Natural killer cell (primary cell): Measurements from ENCODE around the gene UGT1A3. TPM values are rescaled to one million over a fixed set of nuclear protein-coding genes. Genes with fewer than 3 reads are reported as not detected.

Experiments used
- ATAC-seq, 3 donors: fragments of 150-1000 bp in 2 of 3; fragments of 200-7000 bp in 1 of 3; cut with Tn5 transposase; 1 replicate in 1 of 3; 2 replicates in 2 of 3; pipeline ENCODE4 v1.10.0; 2021; ENCODE audit warnings: mild to moderate bottlenecking in 2 of 3, moderate library complexity in 2 of 3
- DNase-seq, 2 donors: peaks; one replicate each; pipeline versions ENCODE4 v3.0.0 to v3.0.0-alpha.2; 2013 to 2021; ENCODE audit warnings: mixed read lengths in 1 of 2
- H3K27ac ChIP-seq: one replicate; pipeline ENCODE4 v1.5.1; 2013; ENCODE audit warnings: mild to moderate bottlenecking, low read length
- H3K27me3 ChIP-seq: one replicate; pipeline ENCODE4 v1.6.1; 2013; ENCODE audit warnings: low read length; ENCODE audit not compliant: control insufficient read depth, insufficient read depth
- H3K36me3 ChIP-seq: one replicate; pipeline ENCODE4 v1.6.1; 2013; ENCODE audit warnings: low read length; ENCODE audit not compliant: control insufficient read depth, insufficient read depth
- H3K4me1 ChIP-seq: one replicate; pipeline ENCODE4 v1.6.1; 2013; ENCODE audit warnings: low read length; ENCODE audit not compliant: control insufficient read depth, insufficient read depth
- H3K4me3 ChIP-seq: one replicate; pipeline ENCODE4 v1.5.1; 2013; ENCODE audit warnings: low read length
- H3K9me3 ChIP-seq: one replicate; pipeline ENCODE4 v1.6.1; 2013; ENCODE audit warnings: low read length; ENCODE audit not compliant: control insufficient read depth, insufficient read depth
- H3K27ac Mint-ChIP-seq, 2 donors: one replicate each; pipeline ENCODE4 v1.8.0; 2022; ENCODE audit warnings: mild to moderate bottlenecking in 2 of 2, mixed read lengths in 2 of 2, moderate library complexity in 1 of 2
- H3K27me3 Mint-ChIP-seq, 2 donors: one replicate each; pipeline ENCODE4 v1.8.0; 2022; ENCODE audit warnings: low read depth in 2 of 2, mixed read lengths in 2 of 2
- H3K36me3 Mint-ChIP-seq: one replicate; pipeline ENCODE4 v1.8.0; 2022; ENCODE audit warnings: mixed read lengths
- H3K4me1 Mint-ChIP-seq, 2 donors: one replicate each; pipeline ENCODE4 v1.8.0; 2022; ENCODE audit warnings: mixed read lengths in 2 of 2
- H3K4me3 Mint-ChIP-seq: one replicate; pipeline ENCODE4 v1.8.0; 2022; ENCODE audit warnings: mild to moderate bottlenecking, moderate library complexity, mixed read lengths
- H3K9me3 Mint-ChIP-seq, 2 donors: one replicate each; pipeline ENCODE4 v1.8.0; 2022; ENCODE audit warnings: mixed read lengths in 2 of 2
- WGBS: methylation state at CpG from one replicate; pipeline ENCODE4 v1.1.7; 2013; ENCODE audit warnings: missing lambda C conversion rate; ENCODE audit not compliant: insufficient coverage; 5-methylcytosine and 5-hydroxymethylcytosine counted together
- intact Hi-C: fragments of 100-400 bp; cut with micrococcal nuclease; formaldehyde crosslinking; loops from one replicate; pipeline ENCODE4 v1.14.2; 2022
- total RNA-seq, 4 donors: library from RNA; stranded (reverse); fragments of 120-200 nt in 1 of 4; gene quantifications; one replicate each; pipeline versions ENCODE4 v1.2.3 to v1.2.4, GENCODE V29; 2013 to 2022
- TF ChIP-seq, protein P1 (sequence below): fragments of 200-600 bp; IDR thresholded peaks from one replicate; pipeline ENCODE4 v1.8.0; 2022; ENCODE audit warnings: antibody characterized with exemption

UGT1A3 gene
- total RNA-seq, result not detected
- not detected for total RNA-seq (2013)

DNA sequence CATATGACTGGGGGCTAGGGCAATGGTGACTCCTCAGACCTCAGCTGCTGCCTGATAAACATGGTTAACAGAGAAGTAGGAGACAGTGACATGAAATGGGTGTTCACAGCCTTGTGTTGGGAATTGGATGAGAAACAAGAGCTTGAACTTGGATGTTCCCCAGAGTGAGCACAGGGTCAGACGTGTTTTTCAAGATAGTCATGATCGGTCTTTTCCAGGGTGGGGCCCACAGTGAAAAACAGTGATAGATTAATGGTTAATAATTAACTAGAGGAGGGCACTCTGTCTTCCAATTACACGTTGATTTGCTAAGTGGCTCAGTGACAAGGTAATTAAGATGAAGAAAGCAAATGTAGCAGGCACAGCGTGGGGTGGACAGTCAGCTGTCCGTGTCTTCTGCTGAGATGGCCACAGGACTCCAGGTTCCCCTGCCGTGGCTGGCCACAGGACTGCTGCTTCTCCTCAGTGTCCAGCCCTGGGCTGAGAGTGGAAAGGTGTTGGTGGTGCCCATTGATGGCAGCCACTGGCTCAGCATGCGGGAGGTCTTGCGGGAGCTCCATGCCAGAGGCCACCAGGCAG is at the start of gene UGT1A3:
Gene UGT1A3, plus strand, starts transcription at position 320 of the 579 bp plus-strand sequence. Its CDS starts 85 bp downstream, at position 405.
- no peak within 1 kb of the TSS for H3K4me3 Mint-ChIP-seq
- TF ChIP-seq, protein P1, sequence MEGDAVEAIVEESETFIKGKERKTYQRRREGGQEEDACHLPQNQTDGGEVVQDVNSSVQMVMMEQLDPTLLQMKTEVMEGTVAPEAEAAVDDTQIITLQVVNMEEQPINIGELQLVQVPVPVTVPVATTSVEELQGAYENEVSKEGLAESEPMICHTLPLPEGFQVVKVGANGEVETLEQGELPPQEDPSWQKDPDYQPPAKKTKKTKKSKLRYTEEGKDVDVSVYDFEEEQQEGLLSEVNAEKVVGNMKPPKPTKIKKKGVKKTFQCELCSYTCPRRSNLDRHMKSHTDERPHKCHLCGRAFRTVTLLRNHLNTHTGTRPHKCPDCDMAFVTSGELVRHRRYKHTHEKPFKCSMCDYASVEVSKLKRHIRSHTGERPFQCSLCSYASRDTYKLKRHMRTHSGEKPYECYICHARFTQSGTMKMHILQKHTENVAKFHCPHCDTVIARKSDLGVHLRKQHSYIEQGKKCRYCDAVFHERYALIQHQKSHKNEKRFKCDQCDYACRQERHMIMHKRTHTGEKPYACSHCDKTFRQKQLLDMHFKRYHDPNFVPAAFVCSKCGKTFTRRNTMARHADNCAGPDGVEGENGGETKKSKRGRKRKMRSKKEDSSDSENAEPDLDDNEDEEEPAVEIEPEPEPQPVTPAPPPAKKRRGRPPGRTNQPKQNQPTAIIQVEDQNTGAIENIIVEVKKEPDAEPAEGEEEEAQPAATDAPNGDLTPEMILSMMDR, result no peak
- ATAC-seq (no peak), DNase-seq (no peak)
- no peak within 1 kb of the TSS for H3K27ac Mint-ChIP-seq
- Histone ChIP-seq H3K27ac (no peak within 1 kb of the TSS), H3K9me3 (no peaks in the 10 kb centered on the region), H3K27me3 (no peaks in the 10 kb centered on the region), H3K36me3 (no peaks in the 10 kb centered on the region), H3K4me3 (no peak within 1 kb of the TSS), H3K4me1 (no peaks in the 10 kb centered on the region)
- H3K36me3 Mint-ChIP-seq, result no peaks in the 10 kb centered on the region
- 87% methylated on average over 8 of the region's 8 CpGs for WGBS
- no peaks in the 10 kb centered on the region for H3K4me1 Mint-ChIP-seq
- H3K27me3 Mint-ChIP-seq, result peaks cover 22 to 52% of the 10 kb centered on the region in 2 donors
- intact Hi-C loops, result no loop called here
- no peaks in the 10 kb centered on the region for H3K9me3 Mint-ChIP-seq

DNA sequence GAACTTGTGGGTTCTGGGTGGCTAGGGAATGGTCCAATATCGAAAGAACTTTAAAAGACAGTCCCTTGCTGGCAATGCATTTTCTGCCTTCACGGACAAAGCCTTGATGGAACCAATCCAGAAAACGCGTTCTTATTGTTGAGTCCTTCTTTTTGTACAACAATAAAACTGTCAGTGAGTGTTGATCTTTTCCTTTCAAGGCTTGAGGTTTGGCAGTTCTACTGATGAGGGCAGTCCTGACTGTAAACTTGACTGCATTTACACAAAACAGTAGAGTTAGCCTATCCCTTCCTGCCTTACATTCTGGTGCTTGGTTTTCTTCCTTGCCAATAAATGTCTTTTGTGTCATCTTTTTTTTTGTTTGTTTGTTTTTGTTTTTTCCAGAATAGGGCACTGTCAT is 49.6 kb upstream of the UGT1A3 start:
- H3K4me1 Mint-ChIP-seq, result no peaks in the 10 kb centered on the region
- Histone ChIP-seq H3K27ac (no peak overlapping the region), H3K36me3 (no peaks in the 10 kb centered on the region), H3K4me1 (no peaks in the 10 kb centered on the region), H3K27me3 (no peaks in the 10 kb centered on the region), H3K4me3 (no peak overlapping the region), H3K9me3 (no peaks in the 10 kb centered on the region)
- no peak for ATAC-seq
- TF ChIP-seq, protein P1, result no peak
- no peaks in the 10 kb centered on the region for H3K36me3 Mint-ChIP-seq
- H3K9me3 Mint-ChIP-seq, result no peaks in the 10 kb centered on the region
- intact Hi-C loops, result no loop called here
- WGBS, result 61% methylated on average over 4 of the region's 4 CpGs
- no peak for DNase-seq
- no peak overlapping the region for H3K27ac Mint-ChIP-seq
- no peak overlapping the region for H3K4me3 Mint-ChIP-seq
- peaks cover 5 to 22% of the 10 kb centered on the region in 2 donors for H3K27me3 Mint-ChIP-seq

DNA sequence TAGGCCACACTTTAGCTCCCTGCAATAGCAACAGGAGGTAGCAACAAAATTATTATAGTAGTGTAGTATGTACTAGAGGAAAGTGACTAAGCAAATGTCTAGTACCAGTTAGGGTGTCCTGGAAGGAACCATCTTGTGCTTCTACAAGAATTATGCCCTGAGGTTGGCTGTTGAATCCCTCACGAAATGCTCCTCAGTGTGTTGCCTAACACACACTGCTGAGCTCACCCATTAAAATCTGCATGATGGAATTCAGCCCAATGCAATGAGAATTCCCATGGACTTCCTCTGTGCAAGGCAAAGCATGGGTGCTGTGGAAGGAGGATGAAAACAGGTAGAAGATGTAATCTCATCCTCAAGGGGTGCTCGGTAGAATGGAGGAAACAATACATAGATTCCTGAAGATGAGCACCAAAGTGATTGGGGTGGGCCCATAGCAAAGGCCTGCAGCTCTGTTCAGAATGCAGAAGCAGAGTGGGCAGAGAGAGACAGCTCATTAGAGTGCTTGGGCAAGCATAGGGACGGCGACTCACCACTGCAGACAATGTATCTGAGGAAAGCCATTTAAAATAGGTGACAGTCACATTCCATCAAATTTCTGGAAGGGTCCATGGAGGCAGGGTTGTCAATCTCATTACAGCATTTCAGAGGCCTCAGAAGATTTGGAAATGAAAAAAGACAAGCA is 48.3 kb upstream of the UGT1A3 start:
- WGBS, result 91% methylated on average over 4 of the region's 4 CpGs
- H3K36me3 Mint-ChIP-seq, result no peaks in the 10 kb centered on the region

More for the DNA sequence above, 48.3 kb upstream of the UGT1A3 start:
- intact Hi-C loops, result no loop called here
- Mint-ChIP-seq H3K9me3 (no peaks in the 10 kb centered on the region), H3K4me3 (no peak overlapping the region), H3K4me1 (no peaks in the 10 kb centered on the region), H3K27ac (no peak overlapping the region), H3K27me3 (peaks cover 5 to 22% of the 10 kb centered on the region in 2 donors)
- no peaks in the 10 kb centered on the region for H3K27me3 ChIP-seq
- ATAC-seq (no peak), DNase-seq (no peak)
- TF ChIP-seq, protein P1, result no peak
- no peak overlapping the region for H3K27ac ChIP-seq
- no peaks in the 10 kb centered on the region for H3K9me3 ChIP-seq
- no peak overlapping the region for H3K4me3 ChIP-seq
- H3K4me1 ChIP-seq, result no peaks in the 10 kb centered on the region
- no peaks in the 10 kb centered on the region for H3K36me3 ChIP-seq
